GM23338 (cell line): Measurements from ENCODE around the gene TMEM8B.

Source experiments
- CREB1 ChIP-seq: fragments of 250-450 bp; sonication (Bioruptor Pico); IDR thresholded peaks from 2 replicates; pipeline ENCODE4 v1.5.0; 2020; ENCODE audit warnings: low read depth, mild to moderate bottlenecking, moderate library complexity
- EZH2 ChIP-seq: fragments of 200-600 bp; sonication (generic); IDR thresholded peaks from one replicate; pipeline ENCODE4 v1.8.0; 2017; ENCODE audit warnings: antibody characterized with exemption, mild to moderate bottlenecking, low read depth; ENCODE audit not compliant: unreplicated experiment
- EZH2phosphoT487 ChIP-seq: fragments of 200-600 bp; sonication (generic); IDR thresholded peaks from one replicate; pipeline ENCODE4 v1.8.1; 2018; ENCODE audit warnings: antibody characterized with exemption; ENCODE audit not compliant: unreplicated experiment
- JUNB ChIP-seq: IDR thresholded peaks from one replicate; pipeline ENCODE4 v1.6.1; 2016; ENCODE audit warnings: antibody characterized with exemption; ENCODE audit not compliant: unreplicated experiment
- POLR2AphosphoS5 ChIP-seq: IDR thresholded peaks from 2 replicates; pipeline ENCODE4 v1.6.1; 2016; ENCODE audit warnings: antibody characterized with exemption, low read depth
- ZNF331 ChIP-seq: fragments of 250-450 bp; sonication (Bioruptor Pico); IDR thresholded peaks from 2 replicates; pipeline ENCODE4 v1.5.0; 2020; ENCODE audit warnings: low read depth, mild to moderate bottlenecking, moderate library complexity
- TF ChIP-seq, protein P1 (sequence below), 2 experiments: fragments of 200-600 bp in 1 of 2; sonication (generic) in 1 of 2; conservative IDR thresholded peaks; 2 replicates each; pipeline versions ENCODE4 v1.5.1 to v1.6.1; 2016 to 2017; ENCODE audit warnings: antibody characterized with exemption in 2 of 2, low read depth in 2 of 2, mild to moderate bottlenecking in 2 of 2, moderate library complexity in 1 of 2
- TF ChIP-seq, protein P2 (sequence below): IDR thresholded peaks from one replicate; pipeline ENCODE4 v1.6.1; 2018; ENCODE audit warnings: antibody characterized with exemption; ENCODE audit not compliant: unreplicated experiment
- TF ChIP-seq, protein P3 (sequence below): fragments of 250-450 bp; sonication (Bioruptor Pico); IDR thresholded peaks from 2 replicates; pipeline ENCODE4 v1.5.0; 2020; ENCODE audit warnings: mild to moderate bottlenecking, moderate library complexity
- TF ChIP-seq, protein P4 (sequence below): IDR thresholded peaks from 2 replicates; pipeline ENCODE4 v1.6.1; 2016; ENCODE audit warnings: antibody characterized with exemption

GRCh38 chr9:35864695-35865255, 35.7 kb downstream of the TMEM8B start:
- TF ChIP-seq EZH2 (no peak), POLR2AphosphoS5 (no peak), EZH2phosphoT487 (no peak), CREB1 (CRISPR knock-in tag) (no peak), ZNF331 (CRISPR knock-in tag) (no peak), JUNB (no peak)
- TF ChIP-seq, protein P1, sequence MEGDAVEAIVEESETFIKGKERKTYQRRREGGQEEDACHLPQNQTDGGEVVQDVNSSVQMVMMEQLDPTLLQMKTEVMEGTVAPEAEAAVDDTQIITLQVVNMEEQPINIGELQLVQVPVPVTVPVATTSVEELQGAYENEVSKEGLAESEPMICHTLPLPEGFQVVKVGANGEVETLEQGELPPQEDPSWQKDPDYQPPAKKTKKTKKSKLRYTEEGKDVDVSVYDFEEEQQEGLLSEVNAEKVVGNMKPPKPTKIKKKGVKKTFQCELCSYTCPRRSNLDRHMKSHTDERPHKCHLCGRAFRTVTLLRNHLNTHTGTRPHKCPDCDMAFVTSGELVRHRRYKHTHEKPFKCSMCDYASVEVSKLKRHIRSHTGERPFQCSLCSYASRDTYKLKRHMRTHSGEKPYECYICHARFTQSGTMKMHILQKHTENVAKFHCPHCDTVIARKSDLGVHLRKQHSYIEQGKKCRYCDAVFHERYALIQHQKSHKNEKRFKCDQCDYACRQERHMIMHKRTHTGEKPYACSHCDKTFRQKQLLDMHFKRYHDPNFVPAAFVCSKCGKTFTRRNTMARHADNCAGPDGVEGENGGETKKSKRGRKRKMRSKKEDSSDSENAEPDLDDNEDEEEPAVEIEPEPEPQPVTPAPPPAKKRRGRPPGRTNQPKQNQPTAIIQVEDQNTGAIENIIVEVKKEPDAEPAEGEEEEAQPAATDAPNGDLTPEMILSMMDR (conservative IDR thresholded peaks at IDR 0.05; ENCODE audit: low read depth in 2 of 2) = no peak
- TF ChIP-seq, protein P2, sequence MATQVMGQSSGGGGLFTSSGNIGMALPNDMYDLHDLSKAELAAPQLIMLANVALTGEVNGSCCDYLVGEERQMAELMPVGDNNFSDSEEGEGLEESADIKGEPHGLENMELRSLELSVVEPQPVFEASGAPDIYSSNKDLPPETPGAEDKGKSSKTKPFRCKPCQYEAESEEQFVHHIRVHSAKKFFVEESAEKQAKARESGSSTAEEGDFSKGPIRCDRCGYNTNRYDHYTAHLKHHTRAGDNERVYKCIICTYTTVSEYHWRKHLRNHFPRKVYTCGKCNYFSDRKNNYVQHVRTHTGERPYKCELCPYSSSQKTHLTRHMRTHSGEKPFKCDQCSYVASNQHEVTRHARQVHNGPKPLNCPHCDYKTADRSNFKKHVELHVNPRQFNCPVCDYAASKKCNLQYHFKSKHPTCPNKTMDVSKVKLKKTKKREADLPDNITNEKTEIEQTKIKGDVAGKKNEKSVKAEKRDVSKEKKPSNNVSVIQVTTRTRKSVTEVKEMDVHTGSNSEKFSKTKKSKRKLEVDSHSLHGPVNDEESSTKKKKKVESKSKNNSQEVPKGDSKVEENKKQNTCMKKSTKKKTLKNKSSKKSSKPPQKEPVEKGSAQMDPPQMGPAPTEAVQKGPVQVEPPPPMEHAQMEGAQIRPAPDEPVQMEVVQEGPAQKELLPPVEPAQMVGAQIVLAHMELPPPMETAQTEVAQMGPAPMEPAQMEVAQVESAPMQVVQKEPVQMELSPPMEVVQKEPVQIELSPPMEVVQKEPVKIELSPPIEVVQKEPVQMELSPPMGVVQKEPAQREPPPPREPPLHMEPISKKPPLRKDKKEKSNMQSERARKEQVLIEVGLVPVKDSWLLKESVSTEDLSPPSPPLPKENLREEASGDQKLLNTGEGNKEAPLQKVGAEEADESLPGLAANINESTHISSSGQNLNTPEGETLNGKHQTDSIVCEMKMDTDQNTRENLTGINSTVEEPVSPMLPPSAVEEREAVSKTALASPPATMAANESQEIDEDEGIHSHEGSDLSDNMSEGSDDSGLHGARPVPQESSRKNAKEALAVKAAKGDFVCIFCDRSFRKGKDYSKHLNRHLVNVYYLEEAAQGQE = no peak
- TF ChIP-seq, protein P3, sequence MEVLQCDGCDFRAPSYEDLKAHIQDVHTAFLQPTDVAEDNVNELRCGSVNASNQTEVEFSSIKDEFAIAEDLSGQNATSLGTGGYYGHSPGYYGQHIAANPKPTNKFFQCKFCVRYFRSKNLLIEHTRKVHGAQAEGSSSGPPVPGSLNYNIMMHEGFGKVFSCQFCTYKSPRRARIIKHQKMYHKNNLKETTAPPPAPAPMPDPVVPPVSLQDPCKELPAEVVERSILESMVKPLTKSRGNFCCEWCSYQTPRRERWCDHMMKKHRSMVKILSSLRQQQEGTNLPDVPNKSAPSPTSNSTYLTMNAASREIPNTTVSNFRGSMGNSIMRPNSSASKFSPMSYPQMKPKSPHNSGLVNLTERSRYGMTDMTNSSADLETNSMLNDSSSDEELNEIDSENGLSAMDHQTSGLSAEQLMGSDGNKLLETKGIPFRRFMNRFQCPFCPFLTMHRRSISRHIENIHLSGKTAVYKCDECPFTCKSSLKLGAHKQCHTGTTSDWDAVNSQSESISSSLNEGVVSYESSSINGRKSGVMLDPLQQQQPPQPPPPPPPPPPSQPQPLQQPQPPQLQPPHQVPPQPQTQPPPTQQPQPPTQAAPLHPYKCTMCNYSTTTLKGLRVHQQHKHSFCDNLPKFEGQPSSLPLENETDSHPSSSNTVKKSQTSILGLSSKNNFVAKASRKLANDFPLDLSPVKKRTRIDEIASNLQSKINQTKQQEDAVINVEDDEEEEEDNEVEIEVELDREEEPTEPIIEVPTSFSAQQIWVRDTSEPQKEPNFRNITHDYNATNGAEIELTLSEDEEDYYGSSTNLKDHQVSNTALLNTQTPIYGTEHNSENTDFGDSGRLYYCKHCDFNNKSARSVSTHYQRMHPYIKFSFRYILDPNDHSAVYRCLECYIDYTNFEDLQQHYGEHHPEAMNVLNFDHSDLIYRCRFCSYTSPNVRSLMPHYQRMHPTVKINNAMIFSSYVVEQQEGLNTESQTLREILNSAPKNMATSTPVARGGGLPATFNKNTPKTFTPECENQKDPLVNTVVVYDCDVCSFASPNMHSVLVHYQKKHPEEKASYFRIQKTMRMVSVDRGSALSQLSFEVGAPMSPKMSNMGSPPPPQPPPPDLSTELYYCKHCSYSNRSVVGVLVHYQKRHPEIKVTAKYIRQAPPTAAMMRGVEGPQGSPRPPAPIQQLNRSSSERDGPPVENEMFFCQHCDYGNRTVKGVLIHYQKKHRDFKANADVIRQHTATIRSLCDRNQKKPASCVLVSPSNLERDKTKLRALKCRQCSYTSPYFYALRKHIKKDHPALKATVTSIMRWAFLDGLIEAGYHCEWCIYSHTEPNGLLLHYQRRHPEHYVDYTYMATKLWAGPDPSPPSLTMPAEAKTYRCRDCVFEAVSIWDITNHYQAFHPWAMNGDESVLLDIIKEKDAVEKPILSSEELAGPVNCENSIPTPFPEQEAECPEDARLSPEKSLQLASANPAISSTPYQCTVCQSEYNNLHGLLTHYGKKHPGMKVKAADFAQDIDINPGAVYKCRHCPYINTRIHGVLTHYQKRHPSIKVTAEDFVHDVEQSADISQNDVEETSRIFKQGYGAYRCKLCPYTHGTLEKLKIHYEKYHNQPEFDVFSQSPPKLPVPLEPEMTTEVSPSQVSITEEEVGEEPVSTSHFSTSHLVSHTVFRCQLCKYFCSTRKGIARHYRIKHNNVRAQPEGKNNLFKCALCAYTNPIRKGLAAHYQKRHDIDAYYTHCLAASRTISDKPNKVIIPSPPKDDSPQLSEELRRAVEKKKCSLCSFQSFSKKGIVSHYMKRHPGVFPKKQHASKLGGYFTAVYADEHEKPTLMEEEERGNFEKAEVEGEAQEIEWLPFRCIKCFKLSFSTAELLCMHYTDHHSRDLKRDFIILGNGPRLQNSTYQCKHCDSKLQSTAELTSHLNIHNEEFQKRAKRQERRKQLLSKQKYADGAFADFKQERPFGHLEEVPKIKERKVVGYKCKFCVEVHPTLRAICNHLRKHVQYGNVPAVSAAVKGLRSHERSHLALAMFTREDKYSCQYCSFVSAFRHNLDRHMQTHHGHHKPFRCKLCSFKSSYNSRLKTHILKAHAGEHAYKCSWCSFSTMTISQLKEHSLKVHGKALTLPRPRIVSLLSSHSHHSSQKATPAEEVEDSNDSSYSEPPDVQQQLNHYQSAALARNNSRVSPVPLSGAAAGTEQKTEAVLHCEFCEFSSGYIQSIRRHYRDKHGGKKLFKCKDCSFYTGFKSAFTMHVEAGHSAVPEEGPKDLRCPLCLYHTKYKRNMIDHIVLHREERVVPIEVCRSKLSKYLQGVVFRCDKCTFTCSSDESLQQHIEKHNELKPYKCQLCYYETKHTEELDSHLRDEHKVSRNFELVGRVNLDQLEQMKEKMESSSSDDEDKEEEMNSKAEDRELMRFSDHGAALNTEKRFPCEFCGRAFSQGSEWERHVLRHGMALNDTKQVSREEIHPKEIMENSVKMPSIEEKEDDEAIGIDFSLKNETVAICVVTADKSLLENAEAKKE = no peak
- TF ChIP-seq, protein P4, sequence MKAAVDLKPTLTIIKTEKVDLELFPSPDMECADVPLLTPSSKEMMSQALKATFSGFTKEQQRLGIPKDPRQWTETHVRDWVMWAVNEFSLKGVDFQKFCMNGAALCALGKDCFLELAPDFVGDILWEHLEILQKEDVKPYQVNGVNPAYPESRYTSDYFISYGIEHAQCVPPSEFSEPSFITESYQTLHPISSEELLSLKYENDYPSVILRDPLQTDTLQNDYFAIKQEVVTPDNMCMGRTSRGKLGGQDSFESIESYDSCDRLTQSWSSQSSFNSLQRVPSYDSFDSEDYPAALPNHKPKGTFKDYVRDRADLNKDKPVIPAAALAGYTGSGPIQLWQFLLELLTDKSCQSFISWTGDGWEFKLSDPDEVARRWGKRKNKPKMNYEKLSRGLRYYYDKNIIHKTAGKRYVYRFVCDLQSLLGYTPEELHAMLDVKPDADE = no peak
